Cardiac muscle cell (in vitro differentiated cells and primary cell): ENCODE results near the gene BAIAP3. TPM values are rescaled to one million over a fixed set of nuclear protein-coding genes. Genes with fewer than 3 reads are reported as not detected.

Experiments used
- DNase-seq, 2 donors: peaks; one replicate each; pipeline versions ENCODE4 v3.0.0 to v3.0.0-alpha.2; 2010 to 2017; ENCODE audit warnings: low read depth in 1 of 2, low spot score in 1 of 2
- H3K27ac ChIP-seq: fragments of 200-600 bp; sonication (generic); 2 replicates; pipeline ENCODE4 v1.5.1; 2016
- H3K27me3 ChIP-seq: fragments of 200-600 bp; sonication (generic); 2 replicates; pipeline ENCODE4 v1.6.0; 2016; ENCODE audit warnings: control low read depth
- H3K36me3 ChIP-seq: fragments of 200-600 bp; sonication (generic); 2 replicates; pipeline ENCODE4 v1.5.1; 2016; ENCODE audit warnings: control low read depth
- H3K4me1 ChIP-seq: fragments of 200-600 bp; sonication (generic); 2 replicates; pipeline ENCODE4 v1.8.1; 2017; ENCODE audit warnings: low read depth, mild to moderate bottlenecking, mixed run types
- H3K4me3 ChIP-seq: fragments of 200-600 bp; sonication (generic); 2 replicates; pipeline ENCODE4 v1.5.1; 2016; ENCODE audit warnings: mild to moderate bottlenecking
- H3K9me3 ChIP-seq: fragments of 200-600 bp; sonication (generic); 2 replicates; pipeline ENCODE4 v1.5.1; 2017; ENCODE audit warnings: low read depth, mild to moderate bottlenecking, control low read depth
- polyA plus RNA-seq: library from polyadenylated mRNA; unstranded; fragments of >200 nt; fragmentation: Nextera tagmentation; extraction: Ambion mirVana; gene quantifications from 2 replicates; pipeline ENCODE4 v1.2.1, GENCODE V29; 2016
- total RNA-seq: library from RNA; depleted of rRNA; stranded (reverse); fragments of >200 nt; gene quantifications from 2 replicates; pipeline ENCODE4 v1.2.3, GENCODE V29; 2016
- TF ChIP-seq, protein P1 (sequence below): IDR thresholded peaks from 2 replicates; pipeline ENCODE4 v1.5.1; 2012; ENCODE audit warnings: low read depth, mild to moderate bottlenecking, low read length

The BAIAP3 gene
- total and polyA plus RNA-seq, 2 experiments from 2014 or later = 7.4 to 7.7 TPM

DNA sequence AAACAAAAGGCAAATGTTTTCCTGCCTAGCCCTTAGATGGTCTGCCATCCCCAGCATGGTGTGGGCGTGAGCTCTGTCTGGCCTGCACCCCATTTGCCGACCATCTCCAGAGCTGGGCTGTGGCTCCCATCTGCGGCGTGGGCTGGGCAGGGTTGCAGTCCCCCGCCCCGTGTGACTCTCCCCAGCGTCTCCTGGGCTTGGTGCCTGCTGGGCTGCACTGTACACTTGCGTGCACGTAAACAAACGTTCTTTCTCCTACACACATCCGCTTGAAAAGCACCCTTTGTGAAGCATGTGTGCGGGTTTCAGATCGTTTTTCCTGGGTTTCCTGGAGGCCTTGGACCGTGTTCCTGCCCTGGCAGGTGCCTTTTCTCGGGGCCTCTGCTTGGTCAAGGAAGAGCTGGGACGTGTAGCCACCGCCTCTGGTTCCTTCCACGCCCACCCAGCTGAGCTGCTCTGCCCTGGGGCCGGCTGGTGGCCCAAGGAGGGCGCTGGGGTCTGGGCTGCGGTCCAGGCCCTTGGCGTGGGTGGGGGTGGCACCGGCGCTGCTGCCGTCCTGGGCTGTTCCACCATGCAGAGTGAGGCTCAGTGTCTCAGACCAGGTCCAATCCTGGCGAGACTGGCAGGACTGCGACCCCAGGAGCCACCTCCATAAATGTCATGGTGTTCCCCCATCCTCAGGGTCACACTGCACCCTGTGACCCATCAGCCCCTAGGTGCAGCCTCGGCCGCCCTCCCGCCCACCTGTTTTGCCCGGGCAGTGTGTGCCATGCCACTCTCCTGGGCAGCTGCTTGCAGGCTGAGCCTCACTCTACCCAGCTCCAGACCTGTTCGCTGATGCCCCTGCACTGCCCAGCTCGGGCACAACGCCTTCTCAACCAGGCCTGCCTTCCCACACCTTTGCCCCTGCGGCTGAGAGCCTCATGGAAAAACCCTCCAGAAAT lies 9.9 kb upstream of the BAIAP3 start:
- H3K9me3 ChIP-seq = no peaks in the 10 kb centered on the region
- TF ChIP-seq, protein P1, sequence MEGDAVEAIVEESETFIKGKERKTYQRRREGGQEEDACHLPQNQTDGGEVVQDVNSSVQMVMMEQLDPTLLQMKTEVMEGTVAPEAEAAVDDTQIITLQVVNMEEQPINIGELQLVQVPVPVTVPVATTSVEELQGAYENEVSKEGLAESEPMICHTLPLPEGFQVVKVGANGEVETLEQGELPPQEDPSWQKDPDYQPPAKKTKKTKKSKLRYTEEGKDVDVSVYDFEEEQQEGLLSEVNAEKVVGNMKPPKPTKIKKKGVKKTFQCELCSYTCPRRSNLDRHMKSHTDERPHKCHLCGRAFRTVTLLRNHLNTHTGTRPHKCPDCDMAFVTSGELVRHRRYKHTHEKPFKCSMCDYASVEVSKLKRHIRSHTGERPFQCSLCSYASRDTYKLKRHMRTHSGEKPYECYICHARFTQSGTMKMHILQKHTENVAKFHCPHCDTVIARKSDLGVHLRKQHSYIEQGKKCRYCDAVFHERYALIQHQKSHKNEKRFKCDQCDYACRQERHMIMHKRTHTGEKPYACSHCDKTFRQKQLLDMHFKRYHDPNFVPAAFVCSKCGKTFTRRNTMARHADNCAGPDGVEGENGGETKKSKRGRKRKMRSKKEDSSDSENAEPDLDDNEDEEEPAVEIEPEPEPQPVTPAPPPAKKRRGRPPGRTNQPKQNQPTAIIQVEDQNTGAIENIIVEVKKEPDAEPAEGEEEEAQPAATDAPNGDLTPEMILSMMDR = no peak
- peaks cover 23% of the 10 kb centered on the region for H3K36me3 ChIP-seq
- no peaks in the 10 kb centered on the region for H3K4me1 ChIP-seq
- H3K27me3 ChIP-seq = no peaks in the 10 kb centered on the region
- H3K4me3 ChIP-seq = no peak overlapping the region
- no peak for DNase-seq
- no peak overlapping the region for H3K27ac ChIP-seq

DNA sequence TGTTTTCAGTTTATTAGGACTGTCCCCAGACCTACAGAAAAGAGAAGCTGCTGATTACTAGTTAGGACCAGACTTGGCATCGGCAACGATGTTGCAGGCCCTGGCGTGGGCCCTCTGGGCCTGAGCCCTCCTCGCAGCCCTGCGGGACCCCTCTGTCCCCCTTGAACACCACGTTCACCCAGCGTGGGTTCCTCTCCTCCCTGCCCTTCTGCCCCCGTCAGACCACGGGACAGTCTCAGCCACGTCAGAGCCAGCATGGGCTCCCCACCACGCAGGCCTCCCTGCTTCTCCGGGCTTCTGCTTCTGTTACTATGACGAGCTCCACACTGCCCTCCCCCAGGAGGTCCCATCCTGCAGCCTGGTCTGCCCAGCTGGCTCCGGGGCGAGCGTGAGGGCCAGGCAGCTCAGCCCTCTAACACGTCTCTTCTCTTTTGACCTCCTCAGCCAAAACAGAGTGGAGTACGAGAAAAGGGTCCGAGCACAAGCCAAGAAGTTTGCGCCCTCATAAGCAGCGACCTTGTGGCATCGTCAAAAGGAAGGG lies 9.1 kb upstream of the BAIAP3 start:
- Histone ChIP-seq H3K4me3 (no peak overlapping the region), H3K4me1 (no peaks in the 10 kb centered on the region), H3K36me3 (peaks cover 15% of the 10 kb centered on the region), H3K27me3 (no peaks in the 10 kb centered on the region), H3K9me3 (no peaks in the 10 kb centered on the region), H3K27ac (no peak overlapping the region)
- no peak for DNase-seq
- TF ChIP-seq, protein P1 = no peak

DNA sequence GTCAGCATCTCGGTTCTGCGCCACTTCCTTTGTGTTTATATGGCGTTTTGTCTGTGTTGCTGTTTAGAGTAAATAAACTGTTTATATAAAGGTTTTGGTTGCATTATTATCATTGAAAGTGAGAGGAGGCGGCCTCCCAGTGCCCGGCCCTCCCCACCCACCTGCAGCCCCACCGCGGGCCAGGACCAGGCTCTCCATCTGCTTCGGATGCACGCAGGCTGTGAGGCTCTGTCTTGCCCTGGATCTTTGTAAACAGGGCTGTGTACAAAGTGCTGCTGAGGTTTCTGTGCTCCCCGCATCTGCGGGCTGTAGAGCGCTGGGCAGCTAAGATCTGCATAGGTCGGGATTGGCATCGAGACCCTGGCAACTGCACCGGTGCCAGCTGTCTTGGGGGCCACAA lies 8.2 kb upstream of the BAIAP3 start:
- no peak overlapping the region for H3K27ac ChIP-seq
- H3K4me3 ChIP-seq = no peak overlapping the region
- TF ChIP-seq, protein P1 = no peak
- no peaks in the 10 kb centered on the region for H3K4me1 ChIP-seq
- no peaks in the 10 kb centered on the region for H3K9me3 ChIP-seq
- H3K36me3 ChIP-seq = peaks cover 6% of the 10 kb centered on the region
- no peak for DNase-seq
- H3K27me3 ChIP-seq = no peaks in the 10 kb centered on the region

DNA sequence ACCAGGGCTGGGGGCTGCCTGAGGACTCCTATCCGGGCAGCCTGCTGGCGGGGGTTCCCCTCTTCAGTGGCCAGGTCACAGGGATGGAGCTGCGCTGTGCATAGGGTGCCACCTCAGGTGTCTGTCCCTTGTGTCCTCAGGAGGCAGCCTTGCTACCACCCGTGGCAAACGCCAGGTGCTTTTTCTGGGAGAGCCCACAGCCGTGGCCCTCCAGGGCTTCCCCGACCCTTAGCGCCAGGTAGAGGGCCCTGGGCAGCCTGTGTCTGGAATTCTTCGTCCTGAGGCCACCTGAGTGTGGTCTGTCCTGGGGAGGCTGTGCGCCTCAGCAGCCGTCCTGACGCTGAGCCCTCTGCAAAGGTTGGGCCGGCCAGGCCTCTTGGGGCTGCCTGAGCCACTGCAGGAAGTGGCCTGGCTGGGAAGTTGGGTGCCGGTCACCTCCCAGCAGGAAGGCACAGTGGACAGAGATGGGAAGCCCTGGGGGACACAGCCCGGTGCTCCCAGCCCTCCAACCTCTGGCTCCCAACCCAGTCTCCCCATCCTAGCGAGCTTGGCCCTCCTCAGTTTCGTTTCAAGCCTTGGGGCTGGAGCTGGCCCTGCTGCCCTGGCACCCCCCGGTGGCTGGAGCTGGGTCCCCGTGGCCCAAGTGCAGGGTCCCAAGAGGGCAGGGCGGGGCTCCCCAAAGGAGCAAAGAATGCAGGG lies 7.6 kb upstream of the BAIAP3 start:
- no peak for DNase-seq
- no peaks in the 10 kb centered on the region for H3K4me1 ChIP-seq
- peaks cover 5% of the 10 kb centered on the region for H3K27me3 ChIP-seq
- peaks cover 4% of the 10 kb centered on the region for H3K36me3 ChIP-seq
- no peak overlapping the region for H3K4me3 ChIP-seq
- TF ChIP-seq, protein P1 = no peak
- no peaks in the 10 kb centered on the region for H3K9me3 ChIP-seq
- no peak overlapping the region for H3K27ac ChIP-seq

DNA sequence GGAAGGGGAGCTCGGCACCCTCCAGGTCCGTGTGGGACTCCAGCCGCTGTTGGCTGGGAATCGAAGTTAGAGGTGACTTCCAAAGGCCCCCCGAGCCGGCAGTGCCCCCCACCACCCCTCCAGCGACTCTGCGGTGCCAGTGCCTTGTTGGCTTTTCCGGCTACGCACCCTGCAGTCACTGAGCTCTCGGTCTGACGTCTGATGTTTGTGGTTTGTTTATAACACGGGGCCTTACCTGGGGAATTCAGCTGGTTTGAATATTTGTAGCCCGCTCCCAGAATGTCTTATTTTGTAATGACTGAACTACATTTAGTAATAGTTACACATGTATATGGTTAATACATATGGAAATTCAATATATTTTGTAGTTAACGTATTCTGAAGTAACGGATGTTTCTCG lies 7.1 kb upstream of the BAIAP3 start:
- DNase-seq = no peak
- TF ChIP-seq, protein P1 = no peak
- H3K27ac ChIP-seq = no peak overlapping the region
- H3K9me3 ChIP-seq = no peaks in the 10 kb centered on the region
- H3K36me3 ChIP-seq = peaks cover 4% of the 10 kb centered on the region
- H3K4me3 ChIP-seq = no peak overlapping the region
- H3K27me3 ChIP-seq = peaks cover 10% of the 10 kb centered on the region
- H3K4me1 ChIP-seq = no peaks in the 10 kb centered on the region
